Activated T-helper 1 cell treated with Interleukin-2 at 50 U/mL for 16 hours (primary cell): Measurements from ENCODE around the gene LRRTM3.

Experiments
- DNase-seq: peaks from one replicate; pipeline ENCODE4 v3.0.0-alpha.2; 2020; ENCODE audit warnings: low read depth

The LRRTM3 gene

DNA sequence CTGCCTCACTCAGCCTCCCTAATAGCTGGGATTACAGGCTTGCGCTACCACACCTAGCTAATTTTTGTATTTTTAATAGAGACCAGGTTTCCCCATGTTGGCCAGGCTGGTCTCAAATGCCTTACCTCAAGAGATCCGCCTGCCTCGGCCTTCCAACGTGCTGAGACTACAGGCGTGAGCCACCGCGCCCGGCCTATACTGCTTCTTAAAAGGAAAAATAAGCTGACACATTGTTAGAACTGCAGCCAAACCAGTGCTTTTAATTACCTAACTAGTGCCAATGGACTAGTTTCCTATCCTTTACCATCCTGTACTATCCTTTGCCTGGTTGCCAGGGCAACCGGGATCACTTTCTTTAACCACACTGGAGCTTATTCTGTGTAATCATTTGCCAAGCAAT, 108.0 kb downstream of the LRRTM3 start:
- no peak for DNase-seq

DNA sequence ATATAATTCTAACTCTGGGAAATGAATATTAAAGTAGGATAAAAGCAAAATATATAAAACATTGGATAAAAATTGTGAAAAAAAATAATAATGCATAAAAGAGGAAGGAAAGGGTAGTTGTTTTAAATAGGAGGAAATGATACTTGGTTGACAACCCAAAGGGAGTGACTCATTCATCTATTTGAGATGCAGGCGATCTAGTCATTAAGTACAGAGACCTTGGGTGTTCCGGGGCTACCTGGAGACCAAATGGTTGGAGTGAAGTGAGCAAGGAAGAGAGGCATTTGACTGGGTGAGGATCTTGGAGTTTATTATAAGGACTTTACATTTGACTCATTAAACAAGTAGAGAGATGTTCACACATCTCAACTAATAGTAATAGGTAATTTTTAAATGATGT, 111.0 kb downstream of the LRRTM3 start:
- no peak for DNase-seq

DNA sequence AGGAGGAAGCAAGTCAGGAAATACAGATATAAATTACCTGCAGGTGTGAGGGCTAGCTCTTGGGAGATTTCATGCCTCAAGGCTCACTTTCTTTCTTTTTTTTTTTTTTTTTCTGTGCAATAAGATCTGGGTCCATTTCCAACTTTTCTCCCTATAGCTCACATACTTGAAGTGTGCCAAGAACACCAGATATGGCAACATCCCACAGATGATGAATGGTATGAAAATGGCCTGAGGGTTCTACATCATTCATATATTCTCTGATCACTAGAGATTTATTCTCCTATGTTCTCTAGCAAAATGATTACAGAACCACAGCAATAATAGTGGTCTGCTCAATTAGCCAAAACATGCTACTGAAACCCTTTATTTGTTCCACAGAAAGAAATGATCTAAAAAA, 117.2 kb downstream of the LRRTM3 start:
- no peak for DNase-seq

DNA sequence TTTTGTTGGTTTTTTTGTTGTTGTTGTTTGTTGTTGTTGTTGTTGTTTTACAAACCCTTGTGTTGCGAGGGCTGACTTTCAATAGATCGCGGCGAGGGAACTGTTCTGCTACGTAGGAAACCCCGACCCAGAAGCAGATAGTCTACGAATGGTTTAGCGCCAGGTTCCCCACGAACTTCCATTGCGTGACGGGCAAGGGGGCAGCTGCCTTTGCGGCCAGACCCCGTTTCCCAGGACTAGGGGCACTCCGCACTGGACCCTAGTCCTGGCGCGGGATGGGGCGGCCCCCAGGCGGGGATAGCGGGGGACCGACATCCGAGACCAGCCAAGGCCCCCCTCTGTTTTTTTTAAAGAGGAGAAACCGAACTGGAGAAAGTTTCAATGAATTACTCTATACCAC, 119.6 kb downstream of the LRRTM3 start:
- DNase-seq: no peak

DNA sequence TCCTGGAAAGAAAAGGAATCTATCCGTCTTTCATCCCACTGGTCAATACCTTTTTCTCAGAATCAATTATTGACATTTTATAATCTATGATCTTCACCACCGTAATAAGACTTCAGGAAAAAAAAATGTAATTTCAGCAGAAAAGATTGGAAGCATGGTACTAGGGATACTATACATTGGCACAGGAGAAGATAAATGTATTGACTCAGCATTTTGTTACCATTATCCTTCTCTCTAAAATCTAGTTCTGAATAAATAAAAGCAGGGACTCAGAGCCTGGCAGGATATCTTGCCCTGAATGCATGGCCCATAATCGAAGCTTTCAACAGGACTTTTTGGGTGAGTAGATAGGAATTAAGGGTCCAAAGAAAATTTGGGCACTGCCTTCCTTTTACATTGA, 120.7 kb downstream of the LRRTM3 start:
- DNase-seq: no peak

DNA sequence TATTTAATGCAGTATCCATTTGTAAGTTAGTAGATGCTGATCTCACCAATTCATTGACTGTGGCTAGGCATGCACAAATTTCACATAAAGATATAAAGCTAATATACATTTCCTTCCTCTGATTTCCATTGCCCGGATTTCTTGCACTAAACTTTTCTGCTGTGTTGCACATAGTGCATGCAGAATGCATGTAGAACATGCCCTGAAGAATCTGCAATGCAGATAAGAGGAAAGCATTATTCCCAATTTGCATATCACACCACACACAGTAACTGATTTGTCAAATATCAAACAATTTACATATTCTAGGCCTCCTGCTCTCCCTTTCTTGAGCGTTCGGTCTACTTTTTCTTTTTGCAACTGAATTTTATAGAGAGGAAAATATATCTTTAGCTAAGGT, 124.2 kb downstream of the LRRTM3 start:
- no peak for DNase-seq

DNA sequence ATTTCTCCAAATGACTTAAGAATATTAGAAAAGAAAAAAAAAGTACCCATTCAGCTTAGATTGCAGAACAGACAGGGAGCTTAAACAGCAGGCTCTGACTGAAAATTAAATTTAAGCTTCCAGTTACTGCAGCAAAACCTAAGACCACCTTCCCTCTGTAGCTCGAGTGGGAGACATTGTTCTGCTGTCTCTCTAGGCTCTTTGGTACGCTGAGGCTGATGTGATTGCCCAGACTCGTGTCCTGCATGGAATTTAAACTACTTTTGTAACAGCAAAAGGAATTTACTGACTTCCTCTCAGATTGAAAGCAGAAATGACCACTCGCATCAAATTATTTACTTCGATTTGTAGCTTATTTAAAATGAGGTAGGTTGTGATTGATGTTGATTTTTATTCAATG, 124.6 kb downstream of the LRRTM3 start:
- no peak for DNase-seq

DNA sequence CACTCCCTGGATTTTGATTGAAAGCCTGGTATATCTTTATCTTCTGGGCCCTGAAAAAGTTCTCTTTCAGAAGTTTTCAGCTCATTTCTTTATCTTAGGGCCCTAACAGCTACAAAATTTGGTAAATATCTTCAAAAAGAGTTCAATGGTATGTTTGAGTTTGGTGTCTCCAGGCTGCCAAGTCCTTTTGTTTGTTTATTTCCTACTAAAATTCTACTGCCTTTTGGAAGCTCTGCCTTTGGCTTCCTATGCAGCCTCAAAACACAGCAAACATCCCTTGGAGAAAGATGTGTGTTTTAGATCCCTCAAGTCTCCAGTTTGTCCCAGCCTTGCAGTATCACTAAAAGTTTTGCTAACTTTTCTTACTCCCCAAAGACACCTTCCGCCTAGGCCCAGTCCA, 146.8 kb downstream of the LRRTM3 start:
- no peak for DNase-seq

DNA sequence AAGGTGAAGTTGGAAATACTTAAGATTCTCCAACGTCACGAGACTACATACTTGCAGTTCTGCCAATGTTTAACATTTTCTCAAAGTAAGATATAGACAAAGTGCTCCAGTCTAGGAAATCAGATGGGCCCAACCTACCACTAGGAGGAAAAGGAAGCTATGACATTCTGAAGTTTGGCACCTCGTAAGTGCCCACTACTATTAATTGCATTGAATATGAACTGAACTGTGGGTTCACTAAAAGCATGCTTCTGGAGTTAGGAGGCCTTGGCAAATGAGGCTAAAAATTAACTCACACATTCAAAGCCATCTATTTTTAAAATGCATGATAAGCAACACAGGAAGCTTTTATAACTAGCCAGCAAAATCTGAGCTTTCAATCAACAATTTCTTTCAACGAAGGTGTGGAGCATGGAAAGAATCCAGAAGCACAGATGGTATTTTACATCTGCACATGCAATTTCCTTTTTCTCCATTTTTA, 149.7 kb downstream of the LRRTM3 start:
- DNase-seq: no peak

DNA sequence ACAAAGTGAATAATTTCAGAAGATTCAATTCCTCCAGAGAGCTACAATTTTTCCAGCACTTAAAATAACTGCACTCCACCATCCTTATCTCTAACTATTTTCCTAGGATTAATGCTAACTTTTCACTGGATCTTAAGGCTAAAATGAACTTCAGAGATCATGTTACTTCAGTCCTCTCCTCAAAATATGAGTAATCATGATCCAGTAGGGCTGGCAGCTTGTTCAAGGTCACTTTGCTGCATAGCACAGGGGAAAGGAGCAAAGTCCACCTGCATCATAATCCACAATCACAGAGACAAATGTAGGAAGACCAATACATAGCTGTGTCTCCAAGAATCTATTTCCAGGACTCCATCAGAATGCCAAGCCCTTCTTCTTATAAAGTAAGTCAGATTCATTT, 150.3 kb downstream of the LRRTM3 start:
- DNase-seq: no peak

DNA sequence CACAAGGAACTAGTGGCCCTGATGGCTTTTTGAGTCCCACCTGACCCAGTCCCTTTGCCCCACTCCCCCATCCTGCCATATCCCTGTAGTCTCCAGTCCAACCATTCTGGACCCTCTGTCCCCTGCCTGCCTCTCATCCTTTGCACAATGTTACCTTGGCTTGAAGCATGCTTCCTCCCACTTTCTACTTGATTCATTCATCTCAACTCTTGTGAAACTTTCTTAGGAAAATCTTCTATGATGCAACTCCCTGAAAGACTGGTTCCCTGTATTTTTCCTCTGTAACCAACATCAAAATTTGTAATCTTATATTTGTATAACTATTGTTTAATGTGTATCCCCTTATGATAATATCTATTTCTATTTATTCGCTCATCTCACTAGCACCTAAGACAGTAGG, 151.5 kb downstream of the LRRTM3 start:
- no peak for DNase-seq

DNA sequence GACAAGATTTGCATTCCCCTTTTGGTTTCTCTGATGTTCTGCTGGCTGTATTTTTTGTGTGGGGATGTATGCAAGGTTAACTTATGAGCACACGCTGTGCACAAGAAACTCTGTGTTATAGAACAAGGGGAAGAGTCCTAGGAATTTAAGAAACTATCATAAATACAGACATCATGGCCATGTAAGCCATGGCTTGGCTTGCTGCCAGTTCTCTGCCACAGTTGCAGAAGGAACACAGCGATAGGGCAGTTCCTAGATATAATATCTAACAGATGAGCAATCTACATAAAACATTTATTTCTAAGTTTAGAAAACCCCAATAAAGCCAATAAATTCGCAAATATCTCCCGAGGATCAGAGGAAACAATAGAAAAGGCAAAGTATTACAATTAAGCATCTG, 153.3 kb downstream of the LRRTM3 start:
- no peak for DNase-seq

DNA sequence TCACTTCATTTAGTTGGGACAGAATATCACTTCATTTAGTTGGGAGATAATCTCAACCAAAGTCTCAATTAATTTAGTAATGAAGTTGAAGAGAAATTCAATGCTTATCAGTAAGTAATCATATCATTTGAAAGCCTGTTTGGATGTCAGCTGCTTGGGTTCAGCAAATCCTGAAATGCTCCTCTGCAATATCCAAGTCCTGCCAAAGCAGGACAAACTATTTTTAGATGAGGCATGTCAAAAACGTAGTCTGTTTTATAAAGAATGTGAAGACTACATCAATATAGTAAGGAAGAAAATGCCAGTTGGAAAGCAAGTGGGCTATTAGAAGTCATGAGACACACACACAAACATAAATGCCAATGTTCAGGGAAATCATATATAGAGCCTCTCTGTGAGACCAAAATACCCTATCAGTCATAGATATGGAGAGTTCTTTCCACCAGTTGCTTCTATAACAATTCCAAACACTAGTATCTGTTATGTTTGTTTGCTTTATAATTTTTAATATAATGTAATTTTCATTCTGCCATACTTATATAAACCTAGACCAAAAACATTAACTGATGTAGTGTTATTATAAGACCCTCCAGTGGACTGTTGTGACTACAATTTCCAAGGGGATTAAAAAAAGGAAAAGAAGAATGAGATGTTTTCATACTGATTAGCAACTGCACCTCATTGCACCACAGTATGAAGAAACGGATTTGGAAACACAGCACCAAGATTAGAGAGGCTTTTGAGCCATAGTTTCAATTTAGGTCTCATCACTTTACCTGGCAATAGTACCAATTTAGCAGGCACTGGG, 160.7 kb downstream of the LRRTM3 start:
- no peak for DNase-seq

DNA sequence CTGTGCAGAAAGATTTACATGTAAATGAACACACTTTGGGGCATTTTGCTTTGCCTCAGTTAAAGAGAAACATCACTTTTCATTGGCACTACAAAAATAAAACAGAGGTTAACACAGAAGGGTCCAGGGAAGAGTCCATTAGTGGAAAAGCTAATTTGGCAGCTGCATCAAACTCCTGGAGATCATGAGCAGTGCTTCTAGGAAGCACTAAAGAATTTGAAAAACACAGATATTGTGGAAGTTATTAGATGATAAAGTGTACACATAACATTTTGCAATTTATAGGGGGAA, 161.2 kb downstream of the LRRTM3 start:
- no peak for DNase-seq

DNA sequence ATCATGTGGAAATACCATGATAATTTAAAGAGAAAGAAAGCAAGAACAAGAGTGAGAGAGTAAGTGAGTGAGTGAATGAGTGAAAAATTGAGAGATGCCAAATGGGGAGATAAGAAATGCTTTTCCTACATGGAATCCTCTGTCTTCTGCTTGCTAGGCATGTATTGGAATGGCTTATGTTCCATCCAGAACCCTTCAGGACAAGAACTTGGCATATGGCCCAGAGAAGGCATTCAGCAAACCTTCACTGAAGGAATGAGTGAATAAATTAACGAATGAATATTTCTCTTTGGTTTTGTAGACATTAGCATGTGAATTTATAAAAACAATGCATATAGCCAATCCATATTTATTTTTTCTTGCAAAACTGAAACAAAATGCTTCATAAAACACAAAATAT, 162.2 kb downstream of the LRRTM3 start:
- no peak for DNase-seq

DNA sequence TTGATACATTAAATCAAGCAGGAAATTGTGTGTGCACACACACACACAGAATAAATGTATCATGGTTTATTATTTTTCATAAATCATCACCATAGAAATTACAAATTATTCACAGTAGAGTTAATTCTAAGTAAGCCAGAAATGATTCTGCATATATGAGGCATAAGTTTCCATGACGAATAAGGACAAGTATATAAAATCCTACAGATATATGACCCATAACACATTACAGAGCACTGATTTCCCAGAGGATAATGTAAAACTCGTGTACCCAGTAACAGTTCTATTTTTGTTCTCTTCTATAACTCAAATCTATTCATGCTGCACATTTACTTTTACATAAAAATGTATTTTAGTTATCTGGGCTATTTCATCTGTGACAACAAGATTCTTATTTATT, 169.7 kb downstream of the LRRTM3 start:
- no peak for DNase-seq

DNA sequence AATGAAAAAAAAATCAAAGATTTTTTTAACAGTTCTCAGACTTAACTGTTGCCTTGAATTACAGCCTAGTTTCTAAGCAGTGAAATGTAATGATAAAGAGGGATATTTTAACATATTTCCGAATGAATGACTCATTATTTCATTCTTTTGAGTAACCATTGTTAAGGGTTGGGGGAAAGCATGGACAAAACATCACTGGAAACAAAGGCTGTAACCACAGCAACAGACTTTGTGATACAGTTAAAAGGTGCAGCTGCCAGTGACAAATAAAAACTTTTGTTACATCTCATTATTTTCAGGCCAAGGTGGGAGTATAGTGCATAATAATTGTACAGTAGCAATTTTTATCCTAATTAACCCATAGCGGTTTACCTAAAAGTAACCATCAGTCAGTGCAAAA, 172.6 kb downstream of the LRRTM3 start:
- DNase-seq: no peak

DNA sequence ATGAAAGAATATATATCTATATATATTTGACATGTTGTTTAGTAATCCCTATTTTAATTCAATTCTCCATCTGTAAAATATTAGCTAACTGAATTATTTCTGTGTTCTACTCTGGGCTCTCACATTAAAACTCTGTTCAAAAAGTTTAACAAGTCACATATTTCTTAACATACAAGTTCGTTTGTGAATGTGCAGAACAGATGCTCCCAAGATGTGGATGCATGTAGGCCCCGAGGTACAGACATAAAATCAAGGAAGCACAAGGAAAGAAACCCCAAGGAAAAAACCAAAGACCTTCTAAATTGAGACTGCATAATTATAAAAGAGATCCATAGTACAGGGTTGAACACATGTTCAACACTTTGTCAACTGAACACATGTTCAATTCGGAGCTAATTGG, 175.1 kb downstream of the LRRTM3 start:
- no peak for DNase-seq

DNA sequence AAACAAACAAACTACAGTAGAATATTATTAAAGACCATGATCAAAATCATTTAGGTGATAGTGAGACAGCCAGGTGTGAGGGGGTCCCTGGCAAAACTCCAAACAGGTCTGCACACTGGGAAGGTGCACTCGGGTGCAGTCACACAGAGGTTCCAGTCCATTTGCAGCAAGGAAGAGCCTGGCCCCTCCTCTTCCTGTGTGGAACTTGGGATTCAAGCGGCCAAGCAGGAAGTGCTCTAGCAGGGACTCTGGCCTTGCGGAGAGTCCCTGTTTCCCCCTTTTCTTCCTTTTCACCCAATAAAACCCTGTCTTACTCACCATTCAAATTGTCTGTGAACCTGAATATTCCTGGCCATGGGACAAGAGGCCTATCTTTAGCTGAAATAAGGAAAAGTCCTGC, 181.8 kb downstream of the LRRTM3 start:
- DNase-seq: no peak

DNA sequence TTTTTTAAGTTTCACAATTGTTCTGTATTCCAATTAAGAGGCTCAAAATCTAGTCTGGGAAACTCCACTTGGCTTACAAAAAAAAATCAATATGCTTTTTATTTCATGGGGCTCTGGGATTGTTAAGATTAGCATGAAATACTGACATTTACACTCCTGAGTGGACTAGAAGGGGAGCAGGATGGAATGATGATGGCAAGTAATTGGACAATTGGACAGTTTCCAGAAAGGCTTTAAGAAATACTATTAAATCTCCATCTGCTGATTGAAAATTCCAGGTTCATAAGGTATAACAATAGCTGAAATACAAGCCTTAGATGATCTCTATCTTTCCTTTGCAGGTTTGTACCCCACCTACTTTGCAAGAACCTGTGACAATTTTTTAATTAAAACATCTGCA, 184.4 kb downstream of the LRRTM3 start:
- no peak for DNase-seq

DNA sequence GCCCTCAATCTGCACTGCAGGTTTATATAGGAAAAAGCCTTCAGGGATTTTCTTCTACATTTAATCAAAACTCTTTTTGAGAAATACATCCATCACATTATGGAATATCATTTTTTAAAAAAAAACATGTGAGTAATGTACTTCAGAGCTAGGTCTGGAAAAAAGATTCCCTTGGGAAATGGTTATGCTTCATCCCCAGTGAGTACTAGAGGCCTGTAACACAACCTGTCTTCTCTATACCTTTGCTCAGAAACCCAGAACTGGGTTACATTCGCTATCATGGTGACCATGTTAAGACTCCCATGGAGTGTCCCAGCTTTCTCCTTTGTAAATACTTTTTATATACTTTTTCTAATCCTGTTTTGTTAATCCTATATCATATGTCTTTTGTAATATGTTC, 186.9 kb downstream of the LRRTM3 start:
- no peak for DNase-seq

DNA sequence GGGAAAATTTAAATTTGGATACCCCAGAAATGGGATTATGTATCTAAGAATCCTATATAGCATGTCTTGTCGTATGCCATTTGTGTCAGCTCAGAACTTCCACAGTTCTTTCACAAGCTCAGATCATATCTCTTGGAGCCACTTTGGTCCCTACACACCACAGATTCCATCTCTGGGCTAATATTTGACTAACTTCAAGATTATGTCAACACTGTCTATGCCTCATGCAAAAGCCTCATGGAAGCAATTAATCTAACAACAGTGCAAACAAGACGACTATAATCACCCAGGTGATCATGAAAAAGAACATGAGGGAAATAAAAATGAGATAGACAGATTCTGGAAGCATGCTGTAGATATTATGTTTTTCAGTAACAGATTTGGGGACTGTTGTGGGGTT, 189.1 kb downstream of the LRRTM3 start:
- no peak for DNase-seq

DNA sequence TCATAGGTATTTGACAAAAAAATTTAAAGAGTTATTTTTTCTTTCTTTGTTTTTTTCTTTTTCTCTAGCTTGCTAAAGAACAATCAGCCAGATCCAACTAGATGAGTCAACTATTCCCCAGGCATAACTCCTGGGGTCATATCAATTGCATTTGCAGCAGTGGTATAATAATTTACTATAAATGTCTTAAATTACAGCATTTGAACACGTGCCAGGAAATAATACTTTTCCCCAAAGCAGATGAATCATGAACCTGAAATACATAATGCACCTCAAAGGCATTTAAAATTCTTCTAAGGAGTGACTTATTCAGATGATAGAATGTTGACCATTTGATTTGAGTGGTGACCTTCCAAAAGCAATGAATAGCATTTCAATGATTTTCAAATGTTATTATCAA, 190.1 kb downstream of the LRRTM3 start:
- no peak for DNase-seq

DNA sequence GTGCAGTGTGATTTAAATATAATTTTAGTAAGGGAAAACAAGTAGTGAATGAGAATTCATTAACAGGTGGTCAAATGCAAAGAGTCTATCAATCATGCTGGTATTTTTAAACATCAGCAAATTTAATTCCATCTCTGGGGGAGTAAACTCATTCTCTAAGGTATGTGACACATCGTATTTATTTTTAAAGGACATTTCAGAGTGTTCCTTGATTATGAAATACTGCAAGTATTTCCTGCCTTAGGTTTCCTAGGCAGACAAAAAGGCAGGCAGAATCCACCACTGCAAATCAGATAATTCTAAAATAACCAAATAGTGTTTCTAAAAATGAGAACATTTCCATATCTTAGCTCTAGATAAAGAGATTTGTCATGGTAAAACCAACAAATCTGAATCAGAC, 193.8 kb downstream of the LRRTM3 start:
- DNase-seq: no peak

DNA sequence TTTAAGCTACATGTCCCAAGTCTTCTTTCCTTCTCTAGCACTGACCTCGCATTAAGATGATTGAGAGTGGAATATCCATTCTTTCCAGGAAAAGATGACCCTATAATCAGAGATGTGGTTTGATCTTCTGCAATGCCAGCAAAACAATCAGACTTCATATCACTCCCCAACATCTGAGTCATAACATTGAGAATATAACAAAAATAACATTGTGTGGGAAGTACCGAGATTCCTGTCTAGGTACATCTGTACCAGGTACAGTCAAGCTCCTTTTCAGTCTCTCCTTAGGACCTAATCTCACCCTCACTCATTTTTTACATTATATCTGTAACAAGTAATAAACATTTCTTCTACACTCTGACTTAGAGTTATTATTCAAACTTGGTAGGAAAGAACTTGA, 201.6 kb downstream of the LRRTM3 start:
- DNase-seq: no peak
